Endothelial cell of umbilical vein (primary cell): ENCODE data around the gene PRR5L. TPM values are rescaled to one million over a fixed set of nuclear protein-coding genes. Genes with fewer than 3 reads are reported as not detected.

Source experiments
- BruUV-seq: library from RNA; stranded (reverse); fragments of 400-500 nt; replicated peaks from 2 replicates; lab custom pipeline; 2021; lab: Mats Ljungman, UMichigan
- CTCF ChIA-PET: fragments of 300-600, 350-600 bp; sonication (Branson Sonifier 250); formaldehyde crosslinking; loops from one replicate; lab custom pipeline; 2021; ENCODE audit warnings: antibody characterized with exemption, inconsistent platforms; lab: Charles Lee
- POLR2A ChIA-PET: fragments of 300-600, 350-600 bp; sonication (Branson Sonifier 250); formaldehyde crosslinking; loops from one replicate; lab custom pipeline; 2021; ENCODE audit warnings: antibody characterized with exemption, inconsistent platforms; lab: Charles Lee
- DNase-seq: peaks from one replicate; pipeline ENCODE4 v3.0.0-alpha.2; 2011; ENCODE audit warnings: low read depth, low spot score
- FAIRE-seq: peaks from 2 replicates; lab custom pipeline; 2011; peaks lifted over from hg19 to GRCh38; lab: Jason Lieb, UNC
- H2AFZ ChIP-seq: 2 replicates; pipeline ENCODE4 v1.6.0; 2012; ENCODE audit warnings: low read depth, low read length, control low read depth, inconsistent platforms
- H3K27ac ChIP-seq: 2 replicates; pipeline ENCODE4 v1.5.1; 2011; ENCODE audit warnings: low read depth, mild to moderate bottlenecking, control low read depth, low read length, moderate library complexity; ENCODE audit not compliant: insufficient read depth
- H3K27me3 ChIP-seq, 2 experiments: 2 replicates each; pipeline versions ENCODE4 v1.6.0 to v1.6.1; 2011; ENCODE audit warnings: low read length in 2 of 2, mixed read lengths in 1 of 2; ENCODE audit not compliant: control insufficient read depth in 2 of 2, insufficient read depth in 2 of 2
- H3K36me3 ChIP-seq, 2 experiments: 2 replicates in 1 of 2; 3 replicates in 1 of 2; pipeline ENCODE4 v1.5.1; 2011; ENCODE audit warnings: low read length in 2 of 2, mild to moderate bottlenecking in 1 of 2, moderate library complexity in 1 of 2; ENCODE audit not compliant: control insufficient read depth in 2 of 2, insufficient read depth in 2 of 2; ENCODE audit errors: extremely low read depth in 1 of 2
- H3K4me1 ChIP-seq: 3 replicates; pipeline ENCODE4 v1.5.1; 2011; ENCODE audit warnings: mild to moderate bottlenecking, low read length; ENCODE audit not compliant: control insufficient read depth, insufficient read depth; ENCODE audit errors: extremely low read depth
- H3K4me2 ChIP-seq: 2 replicates; pipeline ENCODE4 v1.6.1; 2011; ENCODE audit warnings: low read length, control low read depth, mixed read lengths; ENCODE audit not compliant: insufficient read depth
- H3K4me3 ChIP-seq, 3 experiments: fragments of 200-600 bp in 1 of 3; sonication (generic), shearing (Covaris generic) in 1 of 3; replicated peaks in 1 of 3; 2 replicates each; pipeline ENCODE4 v1.5.1; 2011 to 2016; ENCODE audit warnings: control low read depth in 3 of 3, low read length in 3 of 3, mild to moderate bottlenecking in 2 of 3, inconsistent platforms in 1 of 3, low read depth in 1 of 3, moderate library complexity in 1 of 3; ENCODE audit not compliant: insufficient read depth in 1 of 3
- H3K79me2 ChIP-seq: 2 replicates; pipeline ENCODE4 v1.6.0; 2012; ENCODE audit warnings: low read length, inconsistent platforms; ENCODE audit not compliant: control insufficient read depth, insufficient read depth
- H3K9ac ChIP-seq: replicated peaks from 2 replicates; pipeline ENCODE3; 2011; ENCODE audit warnings: low read length, control low read depth; ENCODE audit not compliant: insufficient read depth; ENCODE audit errors: extremely low read depth
- H3K9me1 ChIP-seq: replicated peaks from 3 replicates; pipeline ENCODE4 v1.6.0; 2011; ENCODE audit warnings: mild to moderate bottlenecking, low read length; ENCODE audit not compliant: control insufficient read depth, insufficient read depth; ENCODE audit errors: extremely low read depth
- H3K9me3 ChIP-seq: replicated peaks from 2 replicates; pipeline ENCODE4 v1.5.1; 2012; ENCODE audit warnings: low read length, inconsistent platforms; ENCODE audit not compliant: control insufficient read depth, insufficient read depth
- H4K20me1 ChIP-seq: replicated peaks from 2 replicates; pipeline ENCODE3; 2011; ENCODE audit warnings: mild to moderate bottlenecking, low read length; ENCODE audit not compliant: control insufficient read depth, insufficient read depth; ENCODE audit errors: extremely low read depth
- CTCF ChIP-seq, 2 donors: IDR thresholded peaks; 1 replicate in 1 of 2; 2 replicates in 1 of 2; pipeline ENCODE4 v1.5.1; 2011; ENCODE audit warnings: low read length in 2 of 2, mild to moderate bottlenecking in 2 of 2, moderate library complexity in 2 of 2, control low read depth in 1 of 2, inconsistent platforms in 1 of 2, low read depth in 1 of 2; ENCODE audit not compliant: insufficient read depth in 1 of 2; ENCODE audit errors: extremely low read depth in 1 of 2
- EZH2 ChIP-seq: IDR thresholded peaks from 2 replicates; pipeline ENCODE4 v1.6.1; 2012; ENCODE audit warnings: borderline replicate concordance, low read depth, mild to moderate bottlenecking, moderate library complexity, low read length, inconsistent platforms; ENCODE audit not compliant: severe bottlenecking
- FOS ChIP-seq: IDR thresholded peaks from 2 replicates; pipeline ENCODE4 v1.6.1; 2011; ENCODE audit warnings: mild to moderate bottlenecking, low read length, moderate library complexity, borderline replicate concordance; ENCODE audit not compliant: insufficient read depth
- GATA2 ChIP-seq: IDR thresholded peaks from 2 replicates; pipeline ENCODE4 v1.7.0; 2011; ENCODE audit warnings: low read depth, mild to moderate bottlenecking, moderate library complexity, mixed read lengths, low read length; ENCODE audit not compliant: insufficient read length, insufficient read depth
- JUN ChIP-seq: IDR thresholded peaks from 2 replicates; pipeline ENCODE4 v1.6.1; 2011; ENCODE audit warnings: borderline replicate concordance, low read depth; ENCODE audit not compliant: insufficient read length, insufficient read depth
- MAX ChIP-seq: IDR thresholded peaks from 2 replicates; pipeline ENCODE4 v1.6.1; 2011; ENCODE audit not compliant: insufficient read depth, insufficient read length
- MYC ChIP-seq: IDR thresholded peaks from one replicate; pipeline ENCODE4 v1.6.1; 2011; ENCODE audit warnings: mild to moderate bottlenecking, low read depth, low read length
- POLR2A ChIP-seq: IDR thresholded peaks from 2 replicates; pipeline ENCODE4 v1.6.1; 2012; ENCODE audit warnings: low read depth, mild to moderate bottlenecking, control low read depth, low read length
- POLR2AphosphoS5 ChIP-seq: IDR thresholded peaks from 2 replicates; pipeline ENCODE4 v1.6.1; 2012; ENCODE audit warnings: low read depth, mild to moderate bottlenecking, control low read depth, low read length, moderate library complexity; ENCODE audit not compliant: insufficient read depth
- dilution Hi-C: fragments of 300-500 bp; cut with MboI; formaldehyde crosslinking; loops from one replicate; pipeline ENCODE4 v1.15.0; 2019; ENCODE audit warnings: low sequenced_read_pairs; ENCODE audit not compliant: extremely low pct_ligation_motif_present
- intact Hi-C: fragments of 100-400 bp; cut with micrococcal nuclease; formaldehyde crosslinking; loops from one replicate; pipeline ENCODE4 v1.10.0; 2022
- polyA plus RNA-seq, 4 experiments: library from polyadenylated mRNA; depleted of rRNA in 3 of 4; stranded (reverse) in 3 of 4; unstranded in 1 of 4; fragments of >200 nt; gene quantifications; 2 replicates each; pipeline versions ENCODE4 v1.2.1 to v1.2.3, GENCODE V29; 2011 to 2012; ENCODE audit warnings: missing spikeins in 1 of 4
- total RNA-seq: library from RNA; stranded (reverse); gene quantifications from 2 replicates; pipeline ENCODE4 v1.2.3, GENCODE V29; 2021

The PRR5L gene
- total and polyA plus RNA-seq, 2 donors (not counting 3 experiments of a cell fraction or from before 2014, with no cell fraction given), result 2.5 to 6.1 TPM

- Histone ChIP-seq H3K27ac (no peak overlapping the region), H3K4me1 (no peaks in the 10 kb centered on the region), H3K79me2 (no peaks in the 10 kb centered on the region), H3K9ac (no peak overlapping the region), H3K9me1 (no peaks in the 10 kb centered on the region), H3K4me3 (no peak overlapping the region), H3K9me3 (no peaks in the 10 kb centered on the region), H4K20me1 (no peaks in the 10 kb centered on the region), H3K4me2 (no peak overlapping the region), H3K27me3 (no peaks in the 10 kb centered on the region), H2AFZ (no peak overlapping the region), H3K36me3 (no peaks in the 10 kb centered on the region)
- FAIRE-seq, result no peak
- intact Hi-C loops, result no loop called here
- ChIA-PET POLR2A (no interaction called here), CTCF (no interaction called here)
- DNase-seq, result no peak
- BruUV-seq, result no TSS peak
- dilution Hi-C loops, result no loop called here
- TF ChIP-seq CTCF (IDR thresholded peaks at IDR 0.05; ENCODE audit: extremely low read depth in 1 of 2, insufficient read depth in 1 of 2, low read depth in 1 of 2, low read length in 2 of 2) (no peak), MAX (no peak), EZH2 (no peak), POLR2A (no peak), JUN (no peak), MYC (no peak), POLR2AphosphoS5 (no peak), GATA2 (no peak), FOS (no peak)
Measured at GRCh38 chr11:36390963-36391471, 94.9 kb downstream of the PRR5L start.
